Keratinocyte (primary cell): ENCODE data around the gene CNTNAP5. TPM values are rescaled to one million over a fixed set of nuclear protein-coding genes. Genes with fewer than 3 reads are reported as not detected.

Source experiments
- DNase-seq: peaks from one replicate; pipeline ENCODE4 v3.0.0-alpha.2; 2011; ENCODE audit warnings: low read depth, missing footprints, low spot score
- FAIRE-seq: peaks from 2 replicates; lab custom pipeline; 2011; peaks lifted over from hg19 to GRCh38; lab: Jason Lieb, UNC
- H2AFZ ChIP-seq: 2 replicates; pipeline ENCODE4 v1.6.0; 2012; ENCODE audit warnings: low read length, control low read depth, inconsistent platforms; ENCODE audit not compliant: control insufficient read depth
- H3K27ac ChIP-seq: 2 replicates; pipeline ENCODE4 v1.5.1; 2011; ENCODE audit warnings: low read length; ENCODE audit not compliant: control insufficient read depth, insufficient read depth
- H3K27me3 ChIP-seq: 3 replicates; pipeline ENCODE4 v1.6.0; 2011; ENCODE audit warnings: low read length; ENCODE audit not compliant: control insufficient read depth, insufficient read depth; ENCODE audit errors: extremely low read depth
- H3K36me3 ChIP-seq, 2 experiments: 2 replicates in 1 of 2; 3 replicates in 1 of 2; pipeline ENCODE4 v1.5.1; 2011; ENCODE audit warnings: low read length in 2 of 2, mild to moderate bottlenecking in 1 of 2; ENCODE audit not compliant: control insufficient read depth in 2 of 2, insufficient read depth in 2 of 2; ENCODE audit errors: extremely low read depth in 1 of 2
- H3K4me1 ChIP-seq: 3 replicates; pipeline ENCODE4 v1.5.1; 2011; ENCODE audit warnings: low read length; ENCODE audit not compliant: control insufficient read depth, insufficient read depth; ENCODE audit errors: extremely low read depth
- H3K4me2 ChIP-seq: 3 replicates; pipeline ENCODE4 v1.6.0; 2011; ENCODE audit warnings: low read depth, low read length; ENCODE audit not compliant: control insufficient read depth, insufficient read depth; ENCODE audit errors: extremely low read depth
- H3K4me3 ChIP-seq, 3 experiments: fragments of 200-600 bp in 1 of 3; sonication (generic) in 1 of 3; 2 replicates in 2 of 3; 3 replicates in 1 of 3; pipeline ENCODE4 v1.5.1; 2011 to 2016; ENCODE audit warnings: low read length in 3 of 3, mild to moderate bottlenecking in 3 of 3, control low read depth in 2 of 3, inconsistent platforms in 1 of 3, low read depth in 1 of 3, mixed read lengths in 1 of 3, mixed run types in 1 of 3, moderate library complexity in 1 of 3; ENCODE audit not compliant: control insufficient read depth in 2 of 3, insufficient read depth in 2 of 3; ENCODE audit errors: extremely low read depth in 1 of 3
- H3K79me2 ChIP-seq: 2 replicates; pipeline ENCODE4 v1.6.0; 2012; ENCODE audit warnings: low read length; ENCODE audit not compliant: control insufficient read depth, insufficient read depth
- H3K9ac ChIP-seq: 3 replicates; pipeline ENCODE4 v1.6.0; 2011; ENCODE audit warnings: low read length; ENCODE audit not compliant: control insufficient read depth, insufficient read depth; ENCODE audit errors: extremely low read depth
- H3K9me1 ChIP-seq: 3 replicates; pipeline ENCODE4 v1.6.0; 2011; ENCODE audit warnings: low read length; ENCODE audit not compliant: control insufficient read depth, insufficient read depth; ENCODE audit errors: extremely low read depth
- H3K9me3 ChIP-seq: 2 replicates; pipeline ENCODE4 v1.5.1; 2012; ENCODE audit warnings: low read depth, low read length; ENCODE audit not compliant: control insufficient read depth
- H4K20me1 ChIP-seq: 3 replicates; pipeline ENCODE4 v1.6.0; 2011; ENCODE audit warnings: low read length; ENCODE audit not compliant: control insufficient read depth, insufficient read depth; ENCODE audit errors: extremely low read depth
- EZH2 ChIP-seq: IDR thresholded peaks from one replicate; pipeline ENCODE4 v1.6.1; 2012; ENCODE audit warnings: inconsistent platforms, mild to moderate bottlenecking, low read length, moderate library complexity
- dilution Hi-C: fragments of 300-500 bp; cut with MboI; formaldehyde crosslinking; loops from one replicate; pipeline ENCODE4 v1.7.0; 2020; ENCODE audit warnings: low sequenced_read_pairs; ENCODE audit not compliant: extremely low pct_ligation_motif_present
- polyA plus RNA-seq, 5 experiments: library from polyadenylated mRNA; depleted of rRNA in 3 of 5; stranded (reverse) in 3 of 5; stranded (forward) in 1 of 5; unstranded in 1 of 5; fragments of >200 nt; gene quantifications; 1 replicate in 1 of 5; 2 replicates in 3 of 5; 3 replicates in 1 of 5; pipeline versions ENCODE4 v1.2.1 to v1.2.3, GENCODE V29; 2011 to 2012; ENCODE audit warnings: missing spikeins in 2 of 5, low read depth in 1 of 5, low replicate concordance in 1 of 5
- TF ChIP-seq, protein P1 (sequence below), 3 experiments: IDR thresholded peaks in 1 of 3; conservative IDR thresholded peaks in 1 of 3; optimal IDR thresholded peaks in 1 of 3; 2 replicates in 2 of 3; 3 replicates in 1 of 3; pipeline versions ENCODE3 to v1.5.1; 2011; ENCODE audit warnings: low read length in 3 of 3, mild to moderate bottlenecking in 3 of 3, moderate library complexity in 2 of 3, control low read depth in 1 of 3, inconsistent platforms in 1 of 3; ENCODE audit not compliant: insufficient read depth in 2 of 3; ENCODE audit errors: extremely low read depth in 1 of 3

The CNTNAP5 gene
- polyA plus RNA-seq, 1 donor (not counting 4 experiments of a cell fraction or from before 2014, with no cell fraction given): not detected

DNA sequence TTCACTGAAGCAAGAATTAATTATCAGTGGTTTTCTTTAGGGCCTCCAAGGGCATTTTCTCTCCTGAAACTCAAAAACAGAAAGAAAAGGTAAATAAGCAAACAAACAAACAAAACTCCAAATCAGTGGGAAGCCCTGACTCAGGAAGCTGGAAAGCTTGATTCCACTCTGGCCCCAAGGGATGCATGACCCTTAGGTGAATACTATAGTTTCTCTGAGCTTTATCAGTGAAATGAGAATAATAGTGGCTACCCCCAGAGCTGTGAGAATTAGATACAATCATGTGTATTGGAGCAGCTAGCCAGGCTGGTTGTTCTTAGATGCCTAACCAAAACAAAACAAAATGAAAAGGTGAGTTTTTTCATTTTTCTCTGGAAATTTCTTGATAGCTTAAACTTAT is 585.1 kb downstream of the CNTNAP5 start:
- dilution Hi-C loops: no loop called here
- H3K36me3 ChIP-seq: no peaks in the 10 kb centered on the region

DNA sequence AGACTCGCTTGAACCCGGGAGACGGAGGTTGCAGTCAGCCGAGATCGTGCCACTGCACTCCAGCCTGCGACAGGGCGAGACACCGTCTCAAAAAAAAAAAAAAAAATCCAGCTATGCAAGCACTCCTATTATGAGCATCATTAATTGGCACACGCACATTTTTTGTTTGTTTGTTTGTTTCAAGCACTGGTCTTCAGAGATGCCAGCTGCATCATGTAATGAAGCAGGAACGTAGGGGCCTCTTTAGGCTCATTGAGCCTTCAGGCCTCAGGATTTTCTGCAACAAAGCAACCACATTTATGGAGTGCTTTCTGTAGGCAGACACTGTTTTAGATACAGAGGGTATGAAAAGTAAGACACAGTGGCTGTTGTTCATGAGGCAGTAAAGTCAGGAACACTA is 585.8 kb downstream of the CNTNAP5 start:
- Histone ChIP-seq H2AFZ (no peak overlapping the region), H3K36me3 (no peaks in the 10 kb centered on the region), H3K4me1 (no peaks in the 10 kb centered on the region), H3K9me1 (no peaks in the 10 kb centered on the region), H3K79me2 (no peaks in the 10 kb centered on the region), H3K27me3 (no peaks in the 10 kb centered on the region), H3K9ac (no peak overlapping the region), H3K9me3 (peaks cover 2% of the 10 kb centered on the region), H4K20me1 (no peaks in the 10 kb centered on the region), H3K27ac (no peak overlapping the region), H3K4me2 (no peak overlapping the region), H3K4me3 (no peak overlapping the region)
- FAIRE-seq (no peak), DNase-seq (no peak)
- dilution Hi-C loops: no loop called here
- TF ChIP-seq, protein P1, sequence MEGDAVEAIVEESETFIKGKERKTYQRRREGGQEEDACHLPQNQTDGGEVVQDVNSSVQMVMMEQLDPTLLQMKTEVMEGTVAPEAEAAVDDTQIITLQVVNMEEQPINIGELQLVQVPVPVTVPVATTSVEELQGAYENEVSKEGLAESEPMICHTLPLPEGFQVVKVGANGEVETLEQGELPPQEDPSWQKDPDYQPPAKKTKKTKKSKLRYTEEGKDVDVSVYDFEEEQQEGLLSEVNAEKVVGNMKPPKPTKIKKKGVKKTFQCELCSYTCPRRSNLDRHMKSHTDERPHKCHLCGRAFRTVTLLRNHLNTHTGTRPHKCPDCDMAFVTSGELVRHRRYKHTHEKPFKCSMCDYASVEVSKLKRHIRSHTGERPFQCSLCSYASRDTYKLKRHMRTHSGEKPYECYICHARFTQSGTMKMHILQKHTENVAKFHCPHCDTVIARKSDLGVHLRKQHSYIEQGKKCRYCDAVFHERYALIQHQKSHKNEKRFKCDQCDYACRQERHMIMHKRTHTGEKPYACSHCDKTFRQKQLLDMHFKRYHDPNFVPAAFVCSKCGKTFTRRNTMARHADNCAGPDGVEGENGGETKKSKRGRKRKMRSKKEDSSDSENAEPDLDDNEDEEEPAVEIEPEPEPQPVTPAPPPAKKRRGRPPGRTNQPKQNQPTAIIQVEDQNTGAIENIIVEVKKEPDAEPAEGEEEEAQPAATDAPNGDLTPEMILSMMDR (optimal IDR thresholded peaks at IDR 0.05 in 1 of 3, IDR thresholded peaks at IDR 0.05 in 1 of 3, conservative IDR thresholded peaks at IDR 0.05 in 1 of 3; ENCODE audit: extremely low read depth in 1 of 3, insufficient read depth in 2 of 3, low read length in 3 of 3): no peak
- no peak for TF ChIP-seq EZH2

More for the DNA sequence above, 585.1 kb downstream of the CNTNAP5 start:
- Histone ChIP-seq H2AFZ (no peak overlapping the region), H3K27me3 (no peaks in the 10 kb centered on the region), H4K20me1 (no peaks in the 10 kb centered on the region), H3K9me1 (no peaks in the 10 kb centered on the region), H3K4me3 (no peak overlapping the region), H3K9ac (no peak overlapping the region), H3K27ac (no peak overlapping the region), H3K79me2 (no peaks in the 10 kb centered on the region), H3K4me2 (no peak overlapping the region), H3K4me1 (no peaks in the 10 kb centered on the region), H3K9me3 (peaks cover 2% of the 10 kb centered on the region)
- FAIRE-seq (no peak), DNase-seq (no peak)
- TF ChIP-seq, protein P1 (optimal IDR thresholded peaks at IDR 0.05 in 1 of 3, IDR thresholded peaks at IDR 0.05 in 1 of 3, conservative IDR thresholded peaks at IDR 0.05 in 1 of 3; ENCODE audit: extremely low read depth in 1 of 3, insufficient read depth in 2 of 3, low read length in 3 of 3): no peak
- TF ChIP-seq EZH2: no peak
